Caco-2 (cell line): ENCODE data around the gene LY6G5C. TPM values are rescaled to one million over a fixed set of nuclear protein-coding genes. Genes with fewer than 3 reads are reported as not detected.

Experiments
- BruUV-seq: library from RNA; stranded (reverse); fragments of 400-500 nt; replicated peaks from 2 replicates; lab custom pipeline; 2021; lab: Mats Ljungman, UMichigan
- CTCF ChIA-PET: fragments of 300-600 bp; sonication (Branson Sonifier 250); formaldehyde crosslinking; loops from one replicate; lab custom pipeline; 2022; ENCODE audit warnings: antibody characterized with exemption; lab: Charles Lee
- POLR2A ChIA-PET: fragments of 300-600 bp; sonication (Branson Sonifier 250); formaldehyde crosslinking; loops from one replicate; lab custom pipeline; 2022; ENCODE audit warnings: antibody characterized with exemption; lab: Charles Lee
- DNase-seq, 2 experiments: peaks; one replicate each; pipeline versions ENCODE4 v3.0.0 to v3.0.0-alpha.2; 2020 to 2022
- H3K27me3 ChIP-seq: replicated peaks from 2 replicates; pipeline ENCODE4 v1.6.0; 2011; ENCODE audit warnings: low read length; ENCODE audit not compliant: control insufficient read depth, insufficient read depth
- H3K36me3 ChIP-seq: 2 replicates; pipeline ENCODE4 v1.5.1; 2011; ENCODE audit warnings: low read length; ENCODE audit not compliant: control insufficient read depth, insufficient read depth
- H3K4me1 ChIP-seq: fragments of 250-450 bp; sonication (Bioruptor Pico); 2 replicates; pipeline ENCODE4 v1.5.1; 2020; ENCODE audit warnings: mild to moderate bottlenecking
- H3K4me3 ChIP-seq: 2 replicates; pipeline ENCODE4 v1.5.1; 2011; ENCODE audit warnings: low read depth, mild to moderate bottlenecking, control low read depth, low read length
- H3K9me3 ChIP-seq: fragments of 250-450 bp; sonication (Bioruptor Pico); 2 replicates; pipeline ENCODE4 v1.5.1; 2020; ENCODE audit warnings: mild to moderate bottlenecking, moderate library complexity
- H3K27ac Mint-ChIP-seq: one replicate; pipeline ENCODE4 v1.8.0; 2022; ENCODE audit warnings: mixed read lengths; ENCODE audit not compliant: unreplicated experiment
- H3K27me3 Mint-ChIP-seq: one replicate; pipeline ENCODE4 v1.8.0; 2022; ENCODE audit warnings: mixed read lengths; ENCODE audit not compliant: insufficient read depth, unreplicated experiment
- H3K36me3 Mint-ChIP-seq: one replicate; pipeline ENCODE4 v1.8.0; 2022; ENCODE audit warnings: mild to moderate bottlenecking, mixed read lengths; ENCODE audit not compliant: insufficient read depth, unreplicated experiment
- H3K4me1 Mint-ChIP-seq: one replicate; pipeline ENCODE4 v1.8.0; 2022; ENCODE audit warnings: low read depth, mixed read lengths; ENCODE audit not compliant: unreplicated experiment
- H3K4me3 Mint-ChIP-seq: one replicate; pipeline ENCODE4 v1.8.0; 2022; ENCODE audit warnings: mild to moderate bottlenecking, moderate library complexity, mixed read lengths; ENCODE audit not compliant: unreplicated experiment
- H3K9me3 Mint-ChIP-seq: one replicate; pipeline ENCODE4 v1.8.0; 2022; ENCODE audit warnings: mixed read lengths; ENCODE audit not compliant: unreplicated experiment
- intact Hi-C: fragments of 100-400 bp; cut with micrococcal nuclease; formaldehyde crosslinking; loops from one replicate; pipeline ENCODE4 v1.10.0; 2022; ENCODE audit not compliant: unreplicated experiment
- total RNA-seq: library from RNA; stranded (reverse); gene quantifications from 2 replicates; pipeline ENCODE4 v1.2.3, GENCODE V29; 2022
- TF ChIP-seq, protein P1 (sequence below), 2 experiments: fragments of 200-600 bp in 1 of 2; IDR thresholded peaks; 1 replicate in 1 of 2; 2 replicates in 1 of 2; pipeline versions ENCODE4 v1.5.1 to v1.8.0; 2011 to 2022; ENCODE audit warnings: antibody characterized with exemption in 1 of 2, control low read depth in 1 of 2, inconsistent platforms in 1 of 2, low read depth in 1 of 2, low read length in 1 of 2, mild to moderate bottlenecking in 1 of 2, moderate library complexity in 1 of 2; ENCODE audit not compliant: insufficient read depth in 1 of 2, severe bottlenecking in 1 of 2, unreplicated experiment in 1 of 2

The LY6G5C gene
- total RNA-seq, 1 experiment from 2014 or later, result 2.9 TPM

DNA sequence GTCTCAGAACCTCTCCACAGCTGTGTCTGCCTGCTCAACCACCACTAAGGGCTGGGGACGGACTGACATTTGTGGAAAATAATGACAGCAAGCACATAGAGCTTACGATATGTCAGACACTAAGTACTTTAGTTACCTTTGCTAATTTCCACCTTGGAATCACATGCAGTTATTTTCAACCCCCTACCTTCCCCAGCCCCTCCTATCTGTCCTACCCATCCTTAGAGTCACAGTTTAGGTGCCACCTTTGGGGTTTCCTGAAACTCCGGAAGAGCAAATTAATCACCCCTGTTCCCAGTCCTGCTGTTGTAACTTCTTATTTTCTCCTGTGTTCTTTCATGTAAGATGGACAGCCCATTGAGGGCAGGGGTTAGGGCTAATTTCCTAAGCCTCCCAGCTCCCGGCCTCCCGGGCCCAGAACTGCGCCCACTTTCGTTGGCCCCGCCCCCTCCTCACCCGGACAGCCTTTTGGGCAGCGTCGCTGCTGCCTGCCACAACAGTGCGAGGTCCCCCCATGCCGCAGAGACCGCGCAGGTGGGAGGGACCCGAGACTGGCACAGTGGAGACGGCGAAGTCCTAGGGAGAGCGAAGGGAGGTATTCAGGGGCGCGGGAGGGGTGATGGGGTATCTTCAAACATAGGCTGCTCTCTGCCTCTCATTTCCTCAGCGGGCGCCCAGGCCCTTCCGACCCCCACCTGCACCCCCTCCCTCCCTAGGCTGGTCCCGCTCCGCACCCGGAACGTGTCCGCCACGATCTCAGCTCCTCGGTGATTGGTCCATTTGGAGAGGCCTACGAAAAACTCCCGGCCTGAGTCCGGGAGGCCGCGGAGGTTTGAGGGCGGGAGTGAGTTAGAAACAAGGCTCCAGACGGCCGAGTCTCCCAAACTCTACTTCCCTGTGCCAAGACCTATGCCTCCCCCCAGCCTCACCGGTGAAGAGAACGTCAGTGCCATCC, 47.1 kb upstream of the LY6G5C start:
- peak overlapping the region; percentile 87 for H3K4me3 Mint-ChIP-seq
- H3K27me3 Mint-ChIP-seq, result no peaks in the 10 kb centered on the region
- Histone ChIP-seq H3K9me3 (no peaks in the 10 kb centered on the region), H3K4me3 (no peak overlapping the region), H3K27me3 (no peaks in the 10 kb centered on the region), H3K36me3 (peaks cover 7% of the 10 kb centered on the region), H3K4me1 (peaks cover 5% of the 10 kb centered on the region; the same call in 1 of the 2 replicates)
- H3K36me3 Mint-ChIP-seq, result peaks cover 72% of the 10 kb centered on the region
- intact Hi-C loops, result no loop called here
- ChIA-PET POLR2A (no interaction called here), CTCF (interaction anchor here (2.5 kb wide), 1 partner anchor 42 kb away, joined by 30 read pairs; no protein-coding TSS in a partner anchor)
- TF ChIP-seq, protein P1, sequence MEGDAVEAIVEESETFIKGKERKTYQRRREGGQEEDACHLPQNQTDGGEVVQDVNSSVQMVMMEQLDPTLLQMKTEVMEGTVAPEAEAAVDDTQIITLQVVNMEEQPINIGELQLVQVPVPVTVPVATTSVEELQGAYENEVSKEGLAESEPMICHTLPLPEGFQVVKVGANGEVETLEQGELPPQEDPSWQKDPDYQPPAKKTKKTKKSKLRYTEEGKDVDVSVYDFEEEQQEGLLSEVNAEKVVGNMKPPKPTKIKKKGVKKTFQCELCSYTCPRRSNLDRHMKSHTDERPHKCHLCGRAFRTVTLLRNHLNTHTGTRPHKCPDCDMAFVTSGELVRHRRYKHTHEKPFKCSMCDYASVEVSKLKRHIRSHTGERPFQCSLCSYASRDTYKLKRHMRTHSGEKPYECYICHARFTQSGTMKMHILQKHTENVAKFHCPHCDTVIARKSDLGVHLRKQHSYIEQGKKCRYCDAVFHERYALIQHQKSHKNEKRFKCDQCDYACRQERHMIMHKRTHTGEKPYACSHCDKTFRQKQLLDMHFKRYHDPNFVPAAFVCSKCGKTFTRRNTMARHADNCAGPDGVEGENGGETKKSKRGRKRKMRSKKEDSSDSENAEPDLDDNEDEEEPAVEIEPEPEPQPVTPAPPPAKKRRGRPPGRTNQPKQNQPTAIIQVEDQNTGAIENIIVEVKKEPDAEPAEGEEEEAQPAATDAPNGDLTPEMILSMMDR (IDR thresholded peaks at IDR 0.05; ENCODE audit: insufficient read depth in 1 of 2, low read depth in 1 of 2, low read length in 1 of 2, severe bottlenecking in 1 of 2, unreplicated experiment in 1 of 2), result no peak
- BruUV-seq, result no TSS peak
- H3K9me3 Mint-ChIP-seq, result no peaks in the 10 kb centered on the region
- peaks cover 18% of the 10 kb centered on the region for H3K4me1 Mint-ChIP-seq
- DNase-seq, result no peak
- H3K27ac Mint-ChIP-seq, result no peak overlapping the region

DNA sequence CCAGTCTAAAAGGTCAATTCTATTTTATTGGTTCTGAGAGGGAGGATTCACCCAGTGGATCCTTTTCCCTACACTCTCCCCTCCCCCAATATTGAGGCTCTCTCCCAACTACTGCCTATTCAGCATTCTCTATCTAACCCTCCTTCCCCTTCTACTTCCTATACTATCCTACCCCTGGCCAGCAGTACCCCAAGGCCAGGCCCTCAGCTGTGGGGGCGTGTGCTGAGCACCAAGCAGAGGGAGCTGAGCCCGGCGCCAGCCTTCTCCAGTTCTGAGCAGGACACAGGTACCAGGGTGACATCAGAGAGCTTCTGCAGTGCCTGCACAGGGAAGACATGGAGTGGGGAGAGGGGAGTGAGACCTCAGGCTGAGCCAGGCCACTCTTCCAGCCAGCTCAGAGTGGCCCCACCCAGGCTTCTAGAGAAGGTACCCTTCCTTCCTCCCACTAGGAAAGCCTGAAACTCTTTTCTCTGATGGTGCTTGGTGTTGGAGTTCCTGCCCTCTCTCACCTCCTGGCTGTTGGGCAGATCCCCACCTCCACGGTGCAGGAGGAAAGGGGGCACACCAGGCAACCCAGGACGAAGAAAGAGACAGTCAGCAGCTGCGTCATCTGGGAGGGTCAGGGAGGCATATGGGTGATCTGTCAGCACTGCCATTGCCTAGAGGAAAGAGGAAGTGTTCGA, 46.3 kb upstream of the LY6G5C start:
- peaks cover 7% of the 10 kb centered on the region for H3K36me3 ChIP-seq

More for the DNA sequence above, 46.3 kb upstream of the LY6G5C start:
- no peaks in the 10 kb centered on the region for H3K9me3 Mint-ChIP-seq
- ChIA-PET CTCF (no interaction called here), POLR2A (no interaction called here)
- no peak for DNase-seq
- peak overlapping the region; percentile 5 for H3K27ac Mint-ChIP-seq
- intact Hi-C loops, result no loop called here
- Histone ChIP-seq H3K4me3 (no peak overlapping the region), H3K9me3 (no peaks in the 10 kb centered on the region), H3K4me1 (peaks cover 5% of the 10 kb centered on the region; the same call in 1 of the 2 replicates), H3K27me3 (no peaks in the 10 kb centered on the region)
- no TSS peak for BruUV-seq
- H3K4me3 Mint-ChIP-seq, result no peak overlapping the region
- H3K36me3 Mint-ChIP-seq, result peaks cover 63% of the 10 kb centered on the region
- H3K27me3 Mint-ChIP-seq, result no peaks in the 10 kb centered on the region
- H3K4me1 Mint-ChIP-seq, result peaks cover 18% of the 10 kb centered on the region
- TF ChIP-seq, protein P1 (IDR thresholded peaks at IDR 0.05; ENCODE audit: insufficient read depth in 1 of 2, low read depth in 1 of 2, low read length in 1 of 2, severe bottlenecking in 1 of 2, unreplicated experiment in 1 of 2), result no peak
